Peyer's patch (tissue), 4 donors: ENCODE results near the gene ZNF860.

Experiments
- POLR2A ChIP-seq, 2 donors: fragments of 450-650 bp; IDR thresholded peaks; one replicate each; pipeline ENCODE4 v1.5.1; 2017; ENCODE audit warnings: antibody characterized with exemption in 2 of 2, mild to moderate bottlenecking in 2 of 2, moderate library complexity in 2 of 2
- TF ChIP-seq, protein P1 (sequence below), 6 experiments: fragments of 450-650 bp in 4 of 6; fragments of 200-600 bp in 2 of 6; sonication (generic) in 1 of 6; IDR thresholded peaks; one replicate each; pipeline ENCODE4 v1.5.1; 2017 to 2019; ENCODE audit warnings: antibody characterized with exemption in 6 of 6, mild to moderate bottlenecking in 3 of 6, moderate library complexity in 1 of 6

DNA sequence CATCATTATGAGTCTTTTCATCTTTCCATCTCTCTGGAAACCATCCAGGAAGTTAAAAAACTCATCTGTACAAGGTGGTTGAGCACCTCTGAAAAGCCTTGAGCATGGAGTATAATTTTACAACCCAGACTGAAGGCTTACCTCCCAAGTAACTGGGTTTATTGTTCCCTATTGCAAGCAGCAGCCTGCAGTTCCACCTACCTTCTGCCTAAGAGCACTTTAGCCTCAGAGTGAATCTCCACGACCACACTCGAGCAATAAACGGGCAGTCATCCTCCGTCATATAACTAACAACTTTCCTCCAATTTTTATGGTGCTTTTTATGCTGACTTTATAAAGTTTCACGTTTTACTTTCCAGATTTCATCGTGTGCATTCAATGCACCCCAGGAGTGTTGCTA is 33.3 kb upstream of the ZNF860 start:
- TF ChIP-seq, protein P1, sequence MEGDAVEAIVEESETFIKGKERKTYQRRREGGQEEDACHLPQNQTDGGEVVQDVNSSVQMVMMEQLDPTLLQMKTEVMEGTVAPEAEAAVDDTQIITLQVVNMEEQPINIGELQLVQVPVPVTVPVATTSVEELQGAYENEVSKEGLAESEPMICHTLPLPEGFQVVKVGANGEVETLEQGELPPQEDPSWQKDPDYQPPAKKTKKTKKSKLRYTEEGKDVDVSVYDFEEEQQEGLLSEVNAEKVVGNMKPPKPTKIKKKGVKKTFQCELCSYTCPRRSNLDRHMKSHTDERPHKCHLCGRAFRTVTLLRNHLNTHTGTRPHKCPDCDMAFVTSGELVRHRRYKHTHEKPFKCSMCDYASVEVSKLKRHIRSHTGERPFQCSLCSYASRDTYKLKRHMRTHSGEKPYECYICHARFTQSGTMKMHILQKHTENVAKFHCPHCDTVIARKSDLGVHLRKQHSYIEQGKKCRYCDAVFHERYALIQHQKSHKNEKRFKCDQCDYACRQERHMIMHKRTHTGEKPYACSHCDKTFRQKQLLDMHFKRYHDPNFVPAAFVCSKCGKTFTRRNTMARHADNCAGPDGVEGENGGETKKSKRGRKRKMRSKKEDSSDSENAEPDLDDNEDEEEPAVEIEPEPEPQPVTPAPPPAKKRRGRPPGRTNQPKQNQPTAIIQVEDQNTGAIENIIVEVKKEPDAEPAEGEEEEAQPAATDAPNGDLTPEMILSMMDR (IDR thresholded peaks at IDR 0.05), result no peak
- TF ChIP-seq POLR2A (IDR thresholded peaks at IDR 0.05), result no peak
